CD4-positive, alpha-beta T cell treated with Interleukin-17A for 1 hour (primary cell): ENCODE measurements around the gene ATP8A1.
"Not testable (repeated sequence)": the region's sequence is repeated elsewhere in the genome, so short reads cannot be mapped to it uniquely, and the experiment has no call there.

Source experiments
- DNase-seq: peaks from one replicate; pipeline ENCODE4 v3.0.0-alpha.2; 2020

ATP8A1 gene

DNA sequence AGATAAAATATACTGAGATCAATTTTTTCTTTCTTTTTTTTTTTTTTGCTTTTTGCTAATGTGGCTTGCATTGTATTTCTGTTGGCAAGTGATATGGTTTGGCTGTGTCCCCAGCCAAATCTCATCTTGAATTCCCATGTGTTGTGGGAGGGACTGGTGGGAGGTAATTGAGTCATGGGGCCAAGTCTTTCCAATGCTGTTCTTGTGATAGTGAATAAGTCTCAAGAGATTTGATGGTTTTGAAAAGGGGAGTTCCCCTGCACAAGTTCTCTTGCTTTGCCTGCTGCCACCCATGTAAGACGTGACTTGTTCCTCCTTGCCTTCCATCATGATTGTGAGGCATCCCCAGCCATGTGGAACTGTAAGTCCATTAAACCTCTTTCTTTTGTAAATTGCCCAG, 195.7 kb downstream of the ATP8A1 start:
- DNase-seq, result not testable (repeated sequence)

GRCh38 chr4:42460043-42460442, 196.9 kb downstream of the ATP8A1 start:
- no peak for DNase-seq

DNA sequence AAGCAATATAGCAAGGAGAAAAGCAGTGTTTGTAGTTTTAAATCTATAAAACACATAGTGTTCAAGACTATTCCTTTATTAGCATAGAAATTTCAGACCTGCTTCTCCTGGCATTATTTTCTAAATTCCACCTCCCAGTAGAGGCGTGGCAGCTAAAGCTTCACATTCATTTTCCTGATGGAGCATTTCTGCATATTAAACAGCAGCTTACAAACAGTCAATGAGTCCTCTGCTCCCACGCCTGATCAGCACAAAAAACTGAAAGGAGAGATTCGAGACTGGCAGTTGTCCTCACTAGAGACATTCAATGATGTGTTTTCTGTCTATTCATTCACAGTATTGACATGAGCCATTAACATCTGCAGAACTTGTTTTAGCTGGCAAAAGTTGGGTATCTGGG, 198.2 kb downstream of the ATP8A1 start:
- DNase-seq, result no peak

DNA sequence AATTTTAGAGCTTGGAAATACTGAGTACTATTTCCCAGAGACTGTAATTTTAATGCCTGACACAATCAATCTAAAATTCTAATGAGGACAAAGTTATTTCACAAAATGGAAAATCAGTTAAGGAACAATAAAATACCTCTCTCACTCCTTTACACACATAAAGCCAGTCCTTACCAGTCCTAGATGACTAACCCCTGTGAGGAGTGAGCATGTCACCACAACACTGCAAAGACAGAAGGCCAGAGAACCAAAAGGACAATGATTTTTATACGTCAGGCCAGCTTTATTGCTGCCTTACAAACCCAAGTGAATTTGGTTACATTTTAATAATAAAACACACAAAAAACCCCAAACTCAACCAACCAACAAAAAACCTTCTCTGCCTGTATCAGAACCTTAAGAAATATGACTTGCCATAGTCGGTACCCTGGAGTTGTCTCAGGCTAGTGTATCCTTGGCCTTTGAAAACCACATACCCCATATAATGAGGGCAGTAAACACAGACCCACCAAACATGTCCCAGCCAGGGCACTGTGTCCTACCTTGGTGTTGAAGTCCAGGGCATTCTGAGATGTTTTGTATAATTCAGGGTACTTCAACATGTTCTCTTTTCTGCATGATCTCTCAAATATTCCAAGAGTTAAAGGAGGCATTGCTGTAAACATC, 202.0 kb downstream of the ATP8A1 start:
- no peak for DNase-seq

DNA sequence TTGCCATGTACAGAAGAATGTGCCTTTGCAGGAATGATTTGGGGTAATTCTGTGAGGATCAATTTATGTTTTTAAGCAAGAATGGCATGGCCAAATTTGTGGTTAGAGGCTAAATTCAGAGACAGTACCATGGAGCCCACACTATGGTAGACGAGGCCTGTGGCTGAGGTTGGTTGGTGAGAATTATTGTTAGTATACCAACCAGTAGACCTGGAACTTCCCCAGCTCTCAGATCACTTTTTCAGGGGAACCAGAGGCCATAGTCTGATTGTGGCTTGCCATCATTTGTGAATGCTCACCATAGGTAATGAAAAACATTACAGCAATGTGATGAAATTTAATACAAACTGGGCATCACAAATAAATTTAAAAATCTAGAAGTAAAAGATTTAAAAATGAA, 203.3 kb downstream of the ATP8A1 start:
- DNase-seq, result no peak

GRCh38 chr4:42452823-42453222, 204.1 kb downstream of the ATP8A1 start:
- DNase-seq, result no peak

DNA sequence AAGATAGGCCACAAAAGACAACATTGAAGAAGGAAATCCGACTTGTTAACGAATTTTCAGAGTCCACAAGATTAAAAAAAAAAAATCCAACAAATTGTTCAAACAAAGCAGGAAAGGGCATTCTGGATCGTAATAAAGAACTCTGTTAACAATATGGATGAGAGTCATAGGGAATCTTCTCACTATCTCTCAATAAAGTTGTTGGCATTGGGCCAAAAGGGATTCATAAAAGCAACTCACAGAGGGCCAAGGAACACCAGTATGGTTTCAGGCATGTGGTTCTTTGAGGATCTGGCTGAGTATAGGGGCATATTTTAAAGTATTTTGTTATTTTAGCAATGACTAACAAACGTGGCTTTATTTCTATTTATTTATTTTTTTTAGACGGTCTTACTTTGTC, 210.1 kb downstream of the ATP8A1 start:
- DNase-seq, result no peak

GRCh38 chr4:42445038-42445437, 211.9 kb downstream of the ATP8A1 start:
- DNase-seq, result no peak

- no peak for DNase-seq
Observed at GRCh38 chr4:42442601-42443000, 214.3 kb downstream of the ATP8A1 start.

- DNase-seq, result no peak
Observed at GRCh38 chr4:42440083-42440482, 216.8 kb downstream of the ATP8A1 start.

DNA sequence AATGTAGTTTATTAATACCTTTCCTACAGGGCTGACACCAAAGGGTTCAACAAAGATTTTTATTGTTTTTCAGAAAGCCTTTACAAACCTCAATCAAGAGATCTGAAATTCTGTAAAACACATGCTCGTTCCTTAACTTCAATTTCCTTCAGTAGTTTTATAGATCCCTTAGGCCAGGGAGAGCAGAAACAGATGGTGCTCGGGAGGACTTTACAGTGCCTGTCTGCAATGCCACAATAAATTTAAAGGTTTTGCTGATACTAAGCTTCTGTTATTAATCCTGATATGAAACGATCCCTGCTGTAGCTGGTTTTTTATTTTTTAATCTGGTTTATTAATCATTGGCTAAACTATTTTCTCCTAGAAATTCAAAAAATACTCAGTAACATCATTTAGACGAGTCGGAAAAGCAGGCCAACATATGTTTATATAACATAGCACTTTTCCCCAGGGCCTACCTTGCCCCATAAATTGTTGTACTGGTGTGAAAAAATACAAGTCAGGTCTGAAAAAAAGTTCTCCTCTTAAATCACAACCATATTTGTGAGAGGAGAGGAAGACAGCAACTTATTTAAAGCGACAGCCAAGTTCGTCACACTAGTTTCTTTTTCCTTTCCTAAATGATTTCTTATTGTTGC, 219.9 kb downstream of the ATP8A1 start:
- no peak for DNase-seq

- no peak for DNase-seq
Observed at GRCh38 chr4:42428036-42428435, 228.9 kb downstream of the ATP8A1 start.

GRCh38 chr4:42425146-42426065, 231.5 kb downstream of the ATP8A1 start:
- no peak for DNase-seq

DNA sequence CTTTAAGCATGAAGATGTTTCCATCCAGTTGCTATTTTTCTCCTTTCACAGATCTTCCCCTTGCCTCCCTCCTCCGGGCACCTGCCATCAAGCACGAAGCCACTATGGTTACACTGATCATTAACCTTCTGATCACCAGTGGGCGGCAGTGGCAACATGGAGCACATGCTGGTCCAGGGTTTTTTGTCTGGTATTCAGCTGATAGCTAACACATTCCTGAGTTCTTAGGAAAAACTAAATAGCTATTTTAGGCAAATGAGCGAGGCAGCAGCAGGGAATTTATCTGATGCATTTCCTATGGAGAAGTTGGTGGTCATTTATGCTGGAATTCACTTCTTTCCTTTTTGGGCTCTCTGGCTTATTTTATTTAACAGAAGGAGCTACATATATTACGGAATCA, 236.8 kb downstream of the ATP8A1 start:
- DNase-seq, result no peak

GRCh38 chr4:42417550-42417949, 239.4 kb downstream of the ATP8A1 start:
- no peak for DNase-seq

DNA sequence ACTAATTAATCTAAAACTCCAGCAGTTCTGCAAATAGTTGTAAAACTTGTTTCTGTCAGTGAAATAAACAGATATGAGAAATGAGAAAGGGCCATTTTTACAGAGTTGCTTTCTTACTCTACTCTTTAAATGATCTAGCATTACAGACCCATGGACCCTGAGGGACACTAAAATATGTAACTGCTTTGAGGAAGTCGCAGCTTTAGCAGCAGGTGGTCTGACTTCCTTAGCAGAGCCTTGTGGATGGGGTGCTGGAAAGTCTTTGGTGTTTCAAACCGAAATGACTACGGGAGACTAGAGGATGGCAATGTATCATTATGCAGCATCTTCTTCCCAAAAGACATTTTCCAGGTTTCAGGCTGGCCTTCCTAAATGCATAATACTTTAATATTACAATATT, 240.9 kb downstream of the ATP8A1 start:
- DNase-seq, result no peak

GRCh38 chr4:42415281-42415680, 241.6 kb downstream of the ATP8A1 start:
- no peak for DNase-seq

GRCh38 chr4:42412251-42412650, 244.7 kb downstream of the ATP8A1 start:
- no peak for DNase-seq

DNA sequence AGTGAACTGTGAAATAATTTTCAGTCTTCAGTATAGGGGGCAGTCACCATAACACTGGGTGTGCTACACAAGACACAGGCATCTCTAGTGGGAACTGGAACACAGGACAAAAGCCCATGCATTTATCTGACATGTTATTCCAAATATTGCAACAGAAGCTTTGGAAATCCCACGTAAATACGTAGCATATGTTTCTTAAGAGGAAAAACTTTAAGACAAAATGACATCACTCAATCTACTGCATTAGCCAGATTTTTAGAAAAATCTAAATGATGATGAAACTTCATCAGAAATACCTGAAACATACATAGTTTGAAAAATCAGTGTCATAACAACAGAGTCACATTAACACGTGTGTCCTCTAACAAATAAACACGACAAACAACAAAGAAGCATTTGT, 245.1 kb downstream of the ATP8A1 start:
- no peak for DNase-seq

DNA sequence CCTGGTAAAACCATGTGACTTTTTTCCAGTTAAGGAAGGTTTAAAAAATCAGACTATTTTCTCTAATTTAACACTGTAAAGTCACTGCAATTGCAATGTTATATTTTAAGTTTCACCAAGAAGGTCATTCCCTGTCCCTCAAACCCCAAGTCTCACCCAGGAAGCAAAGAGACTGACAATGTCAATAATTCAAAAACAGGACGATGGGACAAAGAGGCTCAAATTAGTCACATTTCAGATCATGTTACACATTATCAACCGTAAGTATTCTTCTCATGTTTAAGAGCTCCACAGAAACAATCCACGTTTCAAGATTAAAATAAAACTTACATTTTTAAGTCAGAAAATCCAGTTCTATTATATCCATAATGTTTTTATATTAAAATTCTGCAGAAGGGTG, 246.5 kb downstream of the ATP8A1 start:
- no peak for DNase-seq

- no peak for DNase-seq
Observed at GRCh38 chr4:42404001-42404400, 252.9 kb downstream of the ATP8A1 start.

- no peak for DNase-seq
Observed at GRCh38 chr4:42401171-42401570, 255.7 kb downstream of the ATP8A1 start.

DNA sequence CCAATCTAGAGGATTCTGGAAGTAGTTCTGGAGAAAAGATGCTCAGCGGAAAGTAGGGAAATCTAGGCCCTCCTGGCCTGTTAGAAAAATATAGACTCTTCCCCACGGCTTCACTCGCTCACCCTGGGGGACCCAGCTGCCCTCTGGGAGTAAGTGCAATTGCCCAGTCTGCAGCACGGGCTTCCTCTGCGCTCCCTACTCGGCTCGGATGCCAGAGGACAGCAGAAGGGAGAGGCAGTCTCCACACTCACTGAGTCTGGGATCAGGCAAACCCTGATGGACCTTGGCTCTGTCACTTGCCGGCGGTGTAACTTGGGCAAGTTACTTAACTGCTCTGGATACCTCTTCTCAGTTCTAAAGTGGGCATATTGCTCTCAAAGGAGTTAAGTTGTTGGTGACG, 257.5 kb downstream of the ATP8A1 start:
- no peak for DNase-seq

DNA sequence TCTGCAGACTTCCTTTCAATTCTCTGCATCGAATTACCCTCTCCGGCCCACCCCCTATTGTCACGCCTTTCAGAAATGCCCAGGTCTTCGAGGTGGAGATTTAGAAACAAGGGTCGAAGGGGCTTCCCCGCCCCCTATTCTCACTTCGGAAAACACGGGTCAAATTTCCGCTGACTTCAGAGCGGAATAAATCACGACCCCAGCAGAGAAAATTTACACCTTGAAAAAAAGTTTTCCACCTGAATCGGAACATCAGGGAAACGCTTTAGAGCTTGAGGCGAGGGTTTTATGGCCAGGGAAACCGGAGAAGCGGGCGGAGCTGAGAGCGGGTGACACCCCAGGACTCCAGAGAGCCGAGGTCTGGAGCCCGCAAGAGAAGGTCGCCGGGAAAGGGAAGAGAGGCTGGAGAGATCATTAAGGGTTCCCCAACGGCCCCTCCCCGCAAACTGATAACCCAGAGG, 258.0 kb downstream of the ATP8A1 start:
- no peak for DNase-seq
